ENCODE results near the gene SNRNP27. TPM values are rescaled to one million over a fixed set of nuclear protein-coding genes. Genes with fewer than 3 reads are reported as not detected.

SNRNP27 gene
- total and polyA plus RNA-seq, 9 of the 15 experiments (the other 6 are each of a cell fraction or from before 2014, with no cell fraction given), result 29.2 to 102 (median 65.7) TPM

GRCh38 chr2:69914950-69915945 is 21.5 kb downstream of the SNRNP27 start, which contains the start of gene MXD1 (continued):
- TF ChIP-seq DPF2 (IDR thresholded peaks at IDR 0.05), result no peak
- no peak for TF ChIP-seq GTF3C2 (IDR thresholded peaks at IDR 0.05; ENCODE audit: borderline replicate concordance, extremely low read depth, insufficient read length)
- TF ChIP-seq CHD1 (IDR thresholded peaks at IDR 0.05; ENCODE audit: low read length), result peak; percentile 42
- no peak for TF ChIP-seq MAX (CRISPR knock-in tag; IDR thresholded peaks at IDR 0.05)
- no peak for TF ChIP-seq POLR2AphosphoS2 (IDR thresholded peaks at IDR 0.05; ENCODE audit: low read length)
- TF ChIP-seq ZNF324 (CRISPR knock-in tag; IDR thresholded peaks at IDR 0.05), result no peak
- TF ChIP-seq NR0B1 (IDR thresholded peaks at IDR 0.05; ENCODE audit: partially characterized antibody), result no peak
- no peak for TF ChIP-seq KDM1A (IDR thresholded peaks at IDR 0.05)
- TF ChIP-seq SMAD2 (IDR thresholded peaks at IDR 0.05; ENCODE audit: low read depth, low read length), result no peak
- no peak for TF ChIP-seq RBM39 (optimal IDR thresholded peaks at IDR 0.05; ENCODE audit: low read depth, low read length)
- no peak for TF ChIP-seq STAG1 (CRISPR knock-in tag; IDR thresholded peaks at IDR 0.05; ENCODE audit: borderline replicate concordance)
- peak; percentile 80 for TF ChIP-seq HINFP (tag; conservative IDR thresholded peaks at IDR 0.05; ENCODE audit: low read depth)
- TF ChIP-seq, protein P1, sequence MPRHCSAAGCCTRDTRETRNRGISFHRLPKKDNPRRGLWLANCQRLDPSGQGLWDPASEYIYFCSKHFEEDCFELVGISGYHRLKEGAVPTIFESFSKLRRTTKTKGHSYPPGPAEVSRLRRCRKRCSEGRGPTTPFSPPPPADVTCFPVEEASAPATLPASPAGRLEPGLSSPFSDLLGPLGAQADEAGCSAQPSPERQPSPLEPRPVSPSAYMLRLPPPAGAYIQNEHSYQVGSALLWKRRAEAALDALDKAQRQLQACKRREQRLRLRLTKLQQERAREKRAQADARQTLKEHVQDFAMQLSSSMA (CRISPR knock-in tag; IDR thresholded peaks at IDR 0.05), result no peak
- TF ChIP-seq ZBTB34 (CRISPR knock-in tag; IDR thresholded peaks at IDR 0.05), result no peak
- no peak for TF ChIP-seq RFX5 (IDR thresholded peaks at IDR 0.05; ENCODE audit: low read depth, low read length)
- no peak for TF ChIP-seq ZNF146 (CRISPR knock-in tag; IDR thresholded peaks at IDR 0.05; ENCODE audit: unreplicated experiment)
- TF ChIP-seq BDP1 (IDR thresholded peaks at IDR 0.05; ENCODE audit: insufficient read depth, insufficient read length), result no peak
- peak; percentile 21; the same call in 1 of the 2 replicates for TF ChIP-seq ZBTB7A (IDR thresholded peaks at IDR 0.05; ENCODE audit: borderline replicate concordance, control insufficient read depth, low read depth, low read length)
- TF ChIP-seq SIN3B (IDR thresholded peaks at IDR 0.05; ENCODE audit: low read depth), result peak; percentile 72
